HEK293T (cell line): ENCODE measurements around the gene RPS27L.

Experiments
- CTCF ChIA-PET: fragments of 350-600 bp; formaldehyde crosslinking; extraction: SDS; loops from one replicate; lab custom pipeline; 2021; ENCODE audit warnings: antibody characterized with exemption, inconsistent platforms; lab: Yijun Ruan, JAX
- POLR2A ChIA-PET: fragments of 350-600 bp; formaldehyde crosslinking; extraction: SDS; loops from one replicate; lab custom pipeline; 2020; ENCODE audit warnings: antibody characterized with exemption, inconsistent platforms; lab: Yijun Ruan, JAX
- DNase-seq: peaks from one replicate; pipeline ENCODE4 v3.0.0; 2012; ENCODE audit warnings: mixed read lengths; ENCODE audit errors: extremely low spot score
- ARNT ChIP-seq: fragments of 450-650 bp; IDR thresholded peaks from 2 replicates; pipeline ENCODE4 v1.6.1; 2017; ENCODE audit warnings: mild to moderate bottlenecking
- BHLHE40 ChIP-seq: fragments of 450-650 bp; IDR thresholded peaks from 2 replicates; pipeline ENCODE4 v1.6.1; 2016; ENCODE audit warnings: mild to moderate bottlenecking, moderate library complexity, borderline replicate concordance
- CTBP1 ChIP-seq: fragments of 450-650 bp; IDR thresholded peaks from 2 replicates; pipeline ENCODE4 v1.6.1; 2016; ENCODE audit warnings: borderline replicate concordance
- ELF4 ChIP-seq: fragments of 450-650 bp; IDR thresholded peaks from 2 replicates; pipeline ENCODE4 v1.6.1; 2017; ENCODE audit warnings: antibody characterized with exemption
- FOXA1 ChIP-seq: fragments of 450-650 bp; IDR thresholded peaks from 2 replicates; pipeline ENCODE4 v1.6.1; 2016; ENCODE audit warnings: mild to moderate bottlenecking
- FOXK2 ChIP-seq: fragments of 450-650 bp; IDR thresholded peaks from 2 replicates; pipeline ENCODE4 v1.6.1; 2016; ENCODE audit warnings: mild to moderate bottlenecking
- FOXM1 ChIP-seq: fragments of 450-650 bp; IDR thresholded peaks from 2 replicates; pipeline ENCODE4 v1.6.1; 2017; ENCODE audit warnings: mild to moderate bottlenecking, borderline replicate concordance
- HDGF ChIP-seq: fragments of 450-650 bp; IDR thresholded peaks from 2 replicates; pipeline ENCODE4 v1.6.1; 2017; ENCODE audit warnings: antibody characterized with exemption, borderline replicate concordance
- L3MBTL2 ChIP-seq: fragments of 450-650 bp; conservative IDR thresholded peaks from 2 replicates; pipeline ENCODE4 v1.6.1; 2016; ENCODE audit warnings: mild to moderate bottlenecking
- LEF1 ChIP-seq: fragments of 450-650 bp; IDR thresholded peaks from 2 replicates; pipeline ENCODE4 v1.6.1; 2017; ENCODE audit warnings: mild to moderate bottlenecking, borderline replicate concordance
- NFRKB ChIP-seq: fragments of 450-650 bp; IDR thresholded peaks from 2 replicates; pipeline ENCODE4 v1.6.1; 2016; ENCODE audit warnings: mild to moderate bottlenecking, moderate library complexity
- PKNOX1 ChIP-seq: fragments of 450-650 bp; IDR thresholded peaks from 2 replicates; pipeline ENCODE4 v1.6.1; 2016
- SP1 ChIP-seq: fragments of 450-650 bp; IDR thresholded peaks from 2 replicates; pipeline ENCODE4 v1.6.1; 2017
- SUZ12 ChIP-seq: fragments of 450-650 bp; IDR thresholded peaks from 2 replicates; pipeline ENCODE4 v1.6.1; 2016; ENCODE audit warnings: mild to moderate bottlenecking
- TARDBP ChIP-seq: fragments of 450-650 bp; IDR thresholded peaks from 2 replicates; pipeline ENCODE4 v1.6.1; 2016
- ZNF384 ChIP-seq: fragments of 450-650 bp; IDR thresholded peaks from 2 replicates; pipeline ENCODE4 v1.6.1; 2016

RPS27L gene

GRCh38 chr15:63155486-63155885 lies 1.8 kb downstream of the RPS27L start:
- ChIA-PET CTCF (no interaction called here), POLR2A (no interaction called here)
- DNase-seq = no peak
- TF ChIP-seq BHLHE40 (no peak), ELF4 (no peak), L3MBTL2 (no peak), ARNT (no peak), LEF1 (no peak), PKNOX1 (no peak), FOXA1 (no peak)

- DNase-seq = no peak
- ChIA-PET POLR2A (no interaction called here), CTCF (no interaction called here)
- TF ChIP-seq CTBP1 = no peak
- no peak for TF ChIP-seq FOXM1
- TF ChIP-seq FOXA1 = no peak
- TF ChIP-seq ARNT = no peak
- TF ChIP-seq FOXK2 = no peak
- no peak for TF ChIP-seq BHLHE40
- no peak for TF ChIP-seq ELF4
Observed at GRCh38 chr15:63151665-63152064, 5.6 kb downstream of the RPS27L start.

GRCh38 chr15:63146684-63147083 lies 10.6 kb downstream of the RPS27L start:
- ChIA-PET POLR2A (interaction anchor here (1.0 kb wide), 1 partner anchor 10 kb away, joined by 5 read pairs; the partner anchor contains the start of gene RPS27L), CTCF (no interaction called here)
- no peak for TF ChIP-seq PKNOX1
- TF ChIP-seq BHLHE40 = no peak
- TF ChIP-seq ZNF384 = no peak
- TF ChIP-seq ELF4 = no peak
- TF ChIP-seq ARNT = no peak
- no peak for TF ChIP-seq LEF1
- no peak for TF ChIP-seq TARDBP
- TF ChIP-seq CTBP1 = no peak
- no peak for DNase-seq

- POLR2A ChIA-PET = no interaction called here
Observed at GRCh38 chr15:63145426-63145825, 11.9 kb downstream of the RPS27L start.

GRCh38 chr15:63140936-63141335 lies 16.3 kb downstream of the RPS27L start:
- ChIA-PET CTCF (no interaction called here), POLR2A (no interaction called here)
- DNase-seq = no peak
- TF ChIP-seq ELF4 (no peak), NFRKB (no peak), FOXA1 (no peak), FOXM1 (no peak), ZNF384 (no peak)

More at GRCh38 chr15:63145426-63145825, 11.9 kb downstream of the RPS27L start:
- no peak for DNase-seq
- CTCF ChIA-PET = no interaction called here
- TF ChIP-seq HDGF (no peak), ZNF384 (no peak), L3MBTL2 (no peak), PKNOX1 (no peak), LEF1 (no peak), FOXK2 (no peak), FOXA1 (no peak), SP1 (no peak), BHLHE40 (no peak), ARNT (no peak), FOXM1 (no peak)

- CTCF ChIA-PET = no interaction called here
- POLR2A ChIA-PET = interaction anchor here (3.3 kb wide), 1 partner anchor 20 kb away, joined by 8 read pairs; the partner anchor contains the start of gene RPS27L
Observed at GRCh38 chr15:63136742-63137141, 20.5 kb downstream of the RPS27L start.

GRCh38 chr15:63135804-63136203 lies 21.5 kb downstream of the RPS27L start:
- DNase-seq = no peak
- POLR2A ChIA-PET = interaction anchor here (3.3 kb wide), 1 partner anchor 21 kb away, joined by 8 read pairs; the partner anchor contains the start of gene RPS27L
- TF ChIP-seq SP1 (no peak), ARNT (no peak), PKNOX1 (no peak), SUZ12 (no peak), L3MBTL2 (no peak), ZNF384 (no peak), FOXM1 (no peak), ELF4 (no peak), FOXK2 (no peak), LEF1 (no peak), TARDBP (no peak), NFRKB (no peak), CTBP1 (no peak), HDGF (no peak), BHLHE40 (no peak), FOXA1 (no peak)
- CTCF ChIA-PET = no interaction called here

More at GRCh38 chr15:63136742-63137141, 20.5 kb downstream of the RPS27L start:
- TF ChIP-seq HDGF = no peak
- TF ChIP-seq CTBP1 = no peak
- TF ChIP-seq ELF4 = no peak
- TF ChIP-seq NFRKB = no peak
- TF ChIP-seq TARDBP = no peak
- no peak for TF ChIP-seq SP1
- TF ChIP-seq ARNT = no peak
- TF ChIP-seq FOXA1 = no peak
- TF ChIP-seq SUZ12 = no peak
- no peak for TF ChIP-seq FOXM1
- no peak for DNase-seq
